ENCODE measurements around the gene SRPK2.
"Not testable (repeated sequence)": the region's sequence is repeated elsewhere in the genome, so short reads cannot be mapped to it uniquely, and the experiment has no call there.

SRPK2 gene

DNA sequence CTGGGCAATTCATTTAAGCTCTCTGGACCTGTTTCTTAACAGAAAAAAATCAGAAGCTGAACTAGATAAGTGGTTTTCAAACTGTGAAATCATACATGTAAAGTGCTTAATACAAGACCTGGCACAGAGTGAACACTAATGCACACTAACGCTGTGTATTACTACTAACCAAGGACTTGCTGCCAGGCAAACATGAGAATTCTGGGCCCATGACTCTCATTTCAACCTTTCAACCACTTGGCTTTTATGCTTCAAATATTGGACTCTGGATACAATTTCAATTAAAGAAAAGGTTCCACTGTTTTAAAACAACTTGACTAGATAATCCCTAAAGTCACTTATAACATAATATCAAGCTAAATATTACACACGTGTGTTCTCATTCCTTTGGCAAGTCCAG, 73.4 kb downstream of the SRPK2 start:
- no peak for TF ChIP-seq POLR2AphosphoS5 (IDR thresholded peaks at IDR 0.05; ENCODE audit: borderline replicate concordance, low read depth, low read length)
- no peak for TF ChIP-seq EZH2 (IDR thresholded peaks at IDR 0.05)
- no peak for TF ChIP-seq FOXP2 (optimal IDR thresholded peaks at IDR 0.05; ENCODE audit: control extremely low read depth, extremely low read length, insufficient read depth)
- H3K9ac ChIP-seq (ENCODE audit: insufficient read length) = no peak overlapping the region
- H3K36me3 ChIP-seq (ENCODE audit: insufficient read depth, low read length) = no peaks in the 10 kb centered on the region
- H3K27ac ChIP-seq = no peak overlapping the region
- H3K9me3 ChIP-seq (ENCODE audit: low read depth, low read length) = no peaks in the 10 kb centered on the region
- H3K4me3 ChIP-seq = no peak overlapping the region
- no peak for DNase-seq (ENCODE audit: low read depth, low spot score)

DNA sequence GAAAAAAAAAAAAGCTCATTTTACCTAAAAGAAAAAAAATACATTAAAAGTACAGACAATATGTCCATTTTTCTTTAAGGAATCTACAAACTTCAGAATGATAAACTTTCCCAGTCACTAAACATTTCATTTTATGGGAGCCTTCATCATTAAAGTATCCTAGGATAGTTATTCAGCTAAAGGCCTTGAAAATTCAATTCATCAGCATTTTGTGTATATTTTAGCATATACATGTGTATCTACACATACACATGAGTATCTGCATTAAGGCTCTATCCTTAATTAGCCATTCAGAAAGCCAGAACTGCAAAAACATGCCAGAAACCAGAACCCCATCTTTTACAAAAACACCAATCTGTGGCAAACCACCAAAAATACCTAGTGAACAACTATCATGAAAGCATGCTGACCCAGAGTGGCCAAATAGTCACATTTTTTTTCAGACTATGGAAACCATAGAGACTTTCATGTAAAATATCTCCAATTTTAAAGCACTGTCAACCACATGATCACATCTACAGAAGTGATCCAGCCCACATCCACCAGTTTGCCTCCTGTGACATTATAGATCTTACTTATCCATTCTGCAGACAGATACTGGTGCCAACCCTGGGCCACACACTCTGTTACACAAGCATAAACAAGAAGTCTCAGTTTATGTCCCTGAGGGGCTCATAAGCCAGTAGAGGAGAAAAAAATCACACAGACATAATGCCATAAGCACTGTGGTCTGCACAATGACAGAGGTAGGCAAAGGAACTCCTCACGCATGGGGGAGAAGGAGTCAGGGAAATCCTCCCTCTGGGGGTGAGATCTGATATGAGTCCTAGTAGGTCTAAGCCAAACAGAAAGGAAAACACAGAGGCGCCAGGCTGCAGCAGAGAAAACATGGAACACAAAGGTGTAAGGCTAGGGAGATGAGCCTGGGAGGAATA, 79.2 kb downstream of the SRPK2 start:
- H3K9me3 ChIP-seq (ENCODE audit: low read depth, low read length) = no peaks in the 10 kb centered on the region
- TF ChIP-seq POLR2AphosphoS5 (IDR thresholded peaks at IDR 0.05; ENCODE audit: borderline replicate concordance, low read depth, low read length) = no peak
- TF ChIP-seq FOXP2 (optimal IDR thresholded peaks at IDR 0.05; ENCODE audit: control extremely low read depth, extremely low read length, insufficient read depth) = no peak
- TF ChIP-seq EZH2 (IDR thresholded peaks at IDR 0.05) = no peak
- 0 out of 2 replicates have a peak overlapping the region, but pooled peaks have one; percentile 7 for H3K4me3 ChIP-seq
- no peak overlapping the region for H3K9ac ChIP-seq (ENCODE audit: insufficient read length)
- no peak for DNase-seq (ENCODE audit: low read depth, low spot score)
- H3K36me3 ChIP-seq (ENCODE audit: insufficient read depth, low read length) = no peaks in the 10 kb centered on the region
- peak overlapping the region; percentile 49; the same call in 1 of the 2 replicates for H3K27ac ChIP-seq

DNA sequence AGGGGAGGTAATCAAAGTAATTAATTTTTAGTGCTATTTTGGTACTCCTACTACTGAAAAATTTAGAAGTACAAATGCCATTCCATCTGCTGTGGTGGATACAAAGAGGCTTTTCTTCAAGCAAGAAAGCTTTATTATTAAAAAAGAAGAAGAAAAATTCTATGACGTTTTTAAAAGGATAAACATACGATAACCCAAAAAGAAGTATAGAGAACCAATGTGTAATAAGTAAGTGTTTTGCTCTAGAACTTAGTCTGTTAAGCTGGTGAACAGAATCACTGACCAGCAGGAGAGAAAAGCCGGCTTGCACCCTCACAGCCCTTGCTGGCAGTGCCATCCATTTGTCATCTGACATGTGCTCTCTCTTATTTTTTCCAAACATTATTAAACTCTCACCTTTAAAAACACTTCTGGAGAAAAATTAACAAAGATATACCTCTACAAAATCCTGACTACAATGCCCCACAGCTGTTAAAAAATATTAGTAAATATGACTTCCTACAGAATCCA, 81.5 kb downstream of the SRPK2 start:
- no peak overlapping the region for H3K9ac ChIP-seq (ENCODE audit: insufficient read length)
- H3K9me3 ChIP-seq (ENCODE audit: low read depth, low read length) = no peaks in the 10 kb centered on the region
- TF ChIP-seq FOXP2 (optimal IDR thresholded peaks at IDR 0.05; ENCODE audit: control extremely low read depth, extremely low read length, insufficient read depth) (no peak), EZH2 (IDR thresholded peaks at IDR 0.05) (no peak), POLR2AphosphoS5 (IDR thresholded peaks at IDR 0.05; ENCODE audit: borderline replicate concordance, low read depth, low read length) (no peak)
- no peaks in the 10 kb centered on the region for H3K36me3 ChIP-seq (ENCODE audit: insufficient read depth, low read length)
- H3K27ac ChIP-seq = no peak overlapping the region
- no peak overlapping the region for H3K4me3 ChIP-seq
- DNase-seq (ENCODE audit: low read depth, low spot score) = no peak

DNA sequence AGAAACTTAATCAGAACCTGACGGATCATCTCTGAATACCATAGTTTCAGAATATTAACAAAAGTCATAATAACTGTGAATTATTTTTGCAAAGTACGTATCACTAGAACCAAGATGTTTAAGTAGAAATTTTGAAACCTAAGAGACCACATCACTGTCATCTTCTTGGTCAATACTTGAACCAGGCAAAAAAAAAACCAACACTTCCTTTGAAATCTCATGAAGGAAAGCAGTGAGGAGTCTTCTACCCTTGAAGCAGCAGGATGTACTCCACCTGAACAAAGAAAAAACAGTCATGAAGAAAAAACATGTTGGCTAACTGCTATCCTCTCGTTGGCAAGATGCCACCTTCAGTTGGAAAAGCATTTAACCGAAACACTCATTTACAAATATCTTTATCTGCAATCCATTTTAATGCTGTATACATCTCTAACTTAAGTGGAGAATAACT, 82.4 kb downstream of the SRPK2 start:
- Histone ChIP-seq H3K4me3 (no peak overlapping the region), H3K9me3 (ENCODE audit: low read depth, low read length) (no peaks in the 10 kb centered on the region), H3K9ac (ENCODE audit: insufficient read length) (no peak overlapping the region), H3K27ac (0 out of 2 replicates have a peak overlapping the region, but pooled peaks have one; percentile 22), H3K36me3 (ENCODE audit: insufficient read depth, low read length) (no peaks in the 10 kb centered on the region)
- TF ChIP-seq FOXP2 (optimal IDR thresholded peaks at IDR 0.05; ENCODE audit: control extremely low read depth, extremely low read length, insufficient read depth) (no peak), EZH2 (IDR thresholded peaks at IDR 0.05) (no peak), POLR2AphosphoS5 (IDR thresholded peaks at IDR 0.05; ENCODE audit: borderline replicate concordance, low read depth, low read length) (no peak)
- DNase-seq (ENCODE audit: low read depth, low spot score) = no peak

DNA sequence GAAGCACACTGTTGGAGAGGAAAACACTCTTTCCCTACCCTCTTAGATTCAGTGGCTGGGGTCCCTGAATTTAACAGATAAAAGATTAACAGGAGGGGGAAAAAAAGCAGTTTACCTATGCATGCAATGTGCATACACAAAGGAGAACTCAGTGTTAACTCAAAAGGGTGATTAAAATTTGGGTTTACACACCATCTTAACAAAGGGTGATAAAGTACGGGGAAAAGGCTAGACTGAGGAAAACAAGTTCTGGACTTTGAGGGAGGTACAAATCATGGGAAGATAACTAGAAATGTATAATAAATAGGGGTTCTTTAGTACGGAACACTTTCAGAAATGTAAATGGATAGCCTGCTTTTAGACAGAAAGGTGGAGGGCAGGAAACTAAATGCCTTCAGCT, 83.1 kb downstream of the SRPK2 start:
- no peaks in the 10 kb centered on the region for H3K9me3 ChIP-seq (ENCODE audit: low read depth, low read length)
- H3K27ac ChIP-seq = no peak overlapping the region
- TF ChIP-seq EZH2 (IDR thresholded peaks at IDR 0.05) = no peak
- TF ChIP-seq FOXP2 (optimal IDR thresholded peaks at IDR 0.05; ENCODE audit: control extremely low read depth, extremely low read length, insufficient read depth) = no peak
- no peak for TF ChIP-seq POLR2AphosphoS5 (IDR thresholded peaks at IDR 0.05; ENCODE audit: borderline replicate concordance, low read depth, low read length)
- H3K9ac ChIP-seq (ENCODE audit: insufficient read length) = no peak overlapping the region
- no peak for DNase-seq (ENCODE audit: low read depth, low spot score)
- no peak overlapping the region for H3K4me3 ChIP-seq
- no peaks in the 10 kb centered on the region for H3K36me3 ChIP-seq (ENCODE audit: insufficient read depth, low read length)

DNA sequence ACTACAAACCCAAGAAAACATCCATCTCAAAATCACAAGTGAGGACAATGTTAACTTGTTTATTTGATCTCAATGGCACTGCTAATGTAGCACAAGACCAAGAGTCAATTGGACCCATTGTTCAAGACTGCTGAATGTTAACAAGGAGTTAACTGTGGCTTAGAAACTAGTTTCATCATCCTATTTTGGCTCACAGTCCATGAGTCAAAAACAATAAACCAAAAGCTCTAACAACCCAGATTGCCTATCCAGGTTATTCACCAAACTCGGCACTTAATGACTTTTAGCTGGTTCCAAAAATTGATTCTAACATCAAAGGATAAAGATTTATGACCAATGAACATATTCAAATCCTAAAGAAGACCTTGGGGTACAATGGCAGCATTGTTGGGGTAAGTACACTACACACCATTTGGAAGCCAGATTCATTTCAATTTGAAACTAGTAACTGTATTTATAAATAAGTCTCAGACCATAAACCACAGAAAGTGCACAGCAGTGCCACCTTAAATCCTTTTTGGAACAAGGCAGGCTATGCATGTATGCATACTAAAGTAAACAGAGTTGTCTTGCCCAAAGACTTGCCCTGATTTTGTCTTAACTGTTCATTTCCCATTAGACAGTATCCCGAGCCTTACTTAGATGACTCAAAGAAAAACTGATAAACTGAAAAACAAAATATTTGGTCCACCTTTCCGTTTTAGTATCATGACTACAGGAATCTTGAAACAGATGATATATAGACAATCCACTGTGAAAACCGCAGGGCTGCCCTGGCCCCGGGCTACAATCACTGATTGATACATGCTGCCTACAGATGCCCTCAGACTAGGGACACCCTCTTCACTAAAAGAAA, 84.5 kb downstream of the SRPK2 start:
- Histone ChIP-seq H3K4me3 (no peak overlapping the region), H3K27ac (no peak overlapping the region), H3K9me3 (ENCODE audit: low read depth, low read length) (no peaks in the 10 kb centered on the region), H3K36me3 (ENCODE audit: insufficient read depth, low read length) (no peaks in the 10 kb centered on the region), H3K9ac (ENCODE audit: insufficient read length) (no peak overlapping the region)
- TF ChIP-seq POLR2AphosphoS5 (IDR thresholded peaks at IDR 0.05; ENCODE audit: borderline replicate concordance, low read depth, low read length) (no peak), FOXP2 (optimal IDR thresholded peaks at IDR 0.05; ENCODE audit: control extremely low read depth, extremely low read length, insufficient read depth) (no peak), EZH2 (IDR thresholded peaks at IDR 0.05) (no peak)
- no peak for DNase-seq (ENCODE audit: low read depth, low spot score)

DNA sequence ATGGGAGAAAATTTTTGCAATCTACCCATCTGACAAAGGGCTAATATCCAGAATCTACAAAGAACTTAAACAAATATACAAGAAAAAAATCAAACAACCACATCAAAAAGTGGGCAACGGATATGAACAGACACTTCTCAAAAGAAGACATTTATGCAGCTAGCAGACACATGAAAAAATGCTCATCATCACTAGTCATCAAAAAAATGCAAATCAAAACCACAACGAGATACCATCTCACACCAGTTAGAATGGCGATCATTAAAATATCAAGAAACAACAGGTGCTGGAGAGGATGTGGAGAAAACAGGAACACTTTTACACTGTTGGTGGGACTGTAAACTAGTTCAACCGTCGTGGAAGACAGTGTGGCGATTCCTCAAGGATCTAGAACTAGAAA, 88.1 kb downstream of the SRPK2 start:
- not testable (repeated sequence) for H3K27ac ChIP-seq; H3K4me3 ChIP-seq; H3K9ac ChIP-seq (ENCODE audit: insufficient read length); H3K9me3 ChIP-seq (ENCODE audit: low read depth, low read length); DNase-seq (ENCODE audit: low read depth, low spot score); H3K36me3 ChIP-seq (ENCODE audit: insufficient read depth, low read length)

DNA sequence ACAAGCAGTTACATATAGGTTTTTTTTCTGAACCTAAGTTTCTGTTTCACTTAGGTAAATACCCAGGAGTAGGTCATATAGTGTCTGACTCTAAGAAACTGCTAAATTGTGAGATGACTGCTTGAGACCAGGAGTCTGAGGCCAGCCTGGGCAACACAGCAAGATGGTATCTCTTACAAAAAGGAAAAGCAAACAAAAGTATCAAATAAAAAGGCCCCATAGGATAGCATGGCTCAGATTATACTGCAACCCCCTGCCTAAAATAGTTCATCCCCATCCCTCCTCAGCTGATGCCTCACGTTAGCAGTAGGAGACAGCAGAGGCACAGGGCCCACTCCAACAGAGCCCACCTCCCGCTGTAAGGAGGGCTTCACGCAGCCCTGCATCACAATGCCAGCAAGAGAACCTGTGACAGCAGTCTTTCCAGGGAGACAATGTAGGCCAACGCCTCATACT, 90.3 kb downstream of the SRPK2 start:
- H3K27ac ChIP-seq = no peak overlapping the region
- no peak overlapping the region for H3K4me3 ChIP-seq
- H3K9me3 ChIP-seq (ENCODE audit: low read depth, low read length) = no peaks in the 10 kb centered on the region
- DNase-seq (ENCODE audit: low read depth, low spot score) = no peak
- H3K36me3 ChIP-seq (ENCODE audit: insufficient read depth, low read length) = no peaks in the 10 kb centered on the region
- no peak overlapping the region for H3K9ac ChIP-seq (ENCODE audit: insufficient read length)
- TF ChIP-seq EZH2 (IDR thresholded peaks at IDR 0.05) = no peak
- no peak for TF ChIP-seq FOXP2 (optimal IDR thresholded peaks at IDR 0.05; ENCODE audit: control extremely low read depth, extremely low read length, insufficient read depth)
- no peak for TF ChIP-seq POLR2AphosphoS5 (IDR thresholded peaks at IDR 0.05; ENCODE audit: borderline replicate concordance, low read depth, low read length)

All from SK-N-MC (cell line).